Esophagus squamous epithelium (tissue), 4 donors: Measurements from ENCODE around the gene ZSCAN12.

Experiments used
- CTCF ChIP-seq, 6 experiments: fragments of 450-650 bp in 4 of 6; fragments of 200-600 bp in 2 of 6; sonication (generic) in 2 of 6; IDR thresholded peaks; one replicate each; pipeline ENCODE4 v1.5.1; 2016 to 2019; ENCODE audit warnings: antibody characterized with exemption in 6 of 6, mild to moderate bottlenecking in 4 of 6, moderate library complexity in 4 of 6
- POLR2A ChIP-seq, 4 donors: fragments of 450-650 bp; IDR thresholded peaks; one replicate each; pipeline ENCODE4 v1.6.1; 2017; ENCODE audit warnings: antibody characterized with exemption in 4 of 4, mild to moderate bottlenecking in 4 of 4, moderate library complexity in 3 of 4

- TF ChIP-seq CTCF (IDR thresholded peaks at IDR 0.05) (no peak), POLR2A (IDR thresholded peaks at IDR 0.05) (no peak)
These were observed 1.6 kb upstream of the ZSCAN12 start for GRCh38 chr6:28401172-28401571.
